ENCODE results near the gene FBXW7.

- TF ChIP-seq CTCF (IDR thresholded peaks at IDR 0.05) = no peak
- TF ChIP-seq POLR2A (IDR thresholded peaks at IDR 0.05) = no peak
These were observed 41.9 kb downstream of the FBXW7 start for GRCh38 chr4:152494020-152494419.

Measured in body of pancreas (tissue), 4 donors.